CD1c-positive myeloid dendritic cell (primary cell): ENCODE data around the gene LSR.
"Not testable (repeated sequence)": the region's sequence is repeated elsewhere in the genome, so short reads cannot be mapped to it uniquely, and the experiment has no call there.

Experiments
- DNase-seq: peaks from one replicate; pipeline ENCODE4 v3.0.0-alpha.2; 2016; ENCODE audit errors: extremely low spot score

Gene LSR

DNA sequence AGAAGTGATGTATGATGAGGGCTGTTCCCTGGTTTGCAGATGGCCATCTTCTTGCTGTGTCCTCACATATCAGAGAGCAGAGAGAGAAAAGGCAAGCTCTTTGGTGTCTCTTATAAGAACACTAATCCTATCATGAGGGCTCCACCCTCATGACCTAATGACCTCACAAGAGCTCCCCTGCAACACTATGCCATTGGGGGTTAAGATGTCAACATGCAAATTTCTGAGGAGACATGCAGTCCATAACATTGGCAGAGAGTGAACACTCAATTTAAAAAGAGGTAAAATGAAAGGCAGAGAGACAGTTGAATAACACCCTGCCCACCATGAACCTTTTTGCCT lies 31.2 kb upstream of the LSR start:
- peak; percentile 49 for DNase-seq

DNA sequence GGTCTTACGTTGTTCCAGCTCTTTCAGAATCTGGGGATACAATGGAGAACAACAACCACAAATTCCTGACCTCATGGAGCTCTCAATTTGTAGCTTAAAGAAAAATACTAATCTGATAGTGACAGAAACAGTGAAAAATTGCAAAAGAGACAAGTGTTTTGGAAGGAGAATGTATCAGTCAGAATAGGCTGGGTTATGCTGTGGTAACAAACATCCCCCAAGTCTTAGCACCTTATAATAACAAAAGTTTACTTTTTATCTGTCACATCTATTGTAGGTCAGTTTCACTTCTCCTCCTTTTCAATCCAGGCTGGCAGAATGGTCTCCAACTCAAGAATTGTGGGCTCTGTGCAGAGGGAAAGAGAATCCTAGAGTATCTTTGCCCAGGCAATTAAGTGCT lies 29.8 kb upstream of the LSR start:
- no peak for DNase-seq

DNA sequence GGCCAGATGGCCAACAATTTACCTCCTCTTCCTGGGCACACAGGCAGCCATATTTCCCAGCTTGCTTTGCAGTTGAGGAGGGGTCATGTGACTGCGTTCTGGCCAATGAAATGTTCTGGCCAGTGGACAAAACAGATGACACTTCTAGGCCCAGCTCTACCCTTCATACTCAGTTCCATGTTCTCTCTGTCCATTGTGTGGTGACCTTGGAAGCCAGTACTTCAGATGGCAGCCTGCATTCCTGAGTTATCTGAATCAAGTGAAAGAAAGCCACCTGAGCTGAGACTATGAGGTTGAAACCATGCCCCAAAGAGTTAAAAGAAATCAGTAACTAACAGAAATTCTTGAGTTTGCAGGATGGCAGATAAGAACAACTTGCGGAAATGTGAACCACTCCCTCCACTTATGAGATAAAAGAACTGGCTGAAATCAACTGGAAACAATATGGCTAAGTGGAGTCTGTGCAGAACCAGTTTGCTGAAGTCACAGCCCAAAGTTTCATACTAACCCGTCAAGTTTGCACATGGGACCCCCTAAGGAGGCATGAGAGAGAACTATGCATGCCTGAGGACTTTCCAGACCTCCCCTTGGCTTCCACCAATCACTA lies 28.4 kb upstream of the LSR start:
- DNase-seq: no peak

DNA sequence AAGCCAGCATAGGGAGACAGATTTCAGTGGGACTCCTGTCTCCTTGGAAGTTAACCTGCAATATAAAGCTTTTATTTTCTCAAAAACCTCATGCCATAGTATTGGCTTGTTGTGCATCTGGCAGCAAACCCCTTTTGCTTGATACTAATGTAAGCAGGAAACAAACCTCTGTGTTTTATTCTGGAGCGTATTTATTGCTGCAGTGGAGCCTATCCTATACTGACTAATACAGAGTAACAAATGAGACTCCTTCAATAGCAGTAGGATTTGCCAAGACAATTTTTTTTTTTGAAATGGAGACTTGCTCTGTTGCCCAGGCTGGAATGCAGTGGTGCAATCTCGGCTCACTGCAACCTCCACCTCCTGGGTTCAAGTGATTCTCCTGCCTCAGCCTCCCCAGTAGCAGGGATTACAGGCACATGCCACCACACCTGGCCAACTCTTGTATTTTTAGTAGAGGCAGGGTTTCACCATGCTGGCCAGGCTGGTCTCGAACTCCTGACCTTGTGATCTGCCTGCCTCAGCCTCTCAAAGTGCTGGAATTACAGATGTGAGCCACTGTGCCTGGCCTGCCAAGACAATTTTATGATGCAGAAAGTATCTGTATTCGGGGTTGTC lies 27.7 kb upstream of the LSR start:
- not testable (repeated sequence) for DNase-seq

DNA sequence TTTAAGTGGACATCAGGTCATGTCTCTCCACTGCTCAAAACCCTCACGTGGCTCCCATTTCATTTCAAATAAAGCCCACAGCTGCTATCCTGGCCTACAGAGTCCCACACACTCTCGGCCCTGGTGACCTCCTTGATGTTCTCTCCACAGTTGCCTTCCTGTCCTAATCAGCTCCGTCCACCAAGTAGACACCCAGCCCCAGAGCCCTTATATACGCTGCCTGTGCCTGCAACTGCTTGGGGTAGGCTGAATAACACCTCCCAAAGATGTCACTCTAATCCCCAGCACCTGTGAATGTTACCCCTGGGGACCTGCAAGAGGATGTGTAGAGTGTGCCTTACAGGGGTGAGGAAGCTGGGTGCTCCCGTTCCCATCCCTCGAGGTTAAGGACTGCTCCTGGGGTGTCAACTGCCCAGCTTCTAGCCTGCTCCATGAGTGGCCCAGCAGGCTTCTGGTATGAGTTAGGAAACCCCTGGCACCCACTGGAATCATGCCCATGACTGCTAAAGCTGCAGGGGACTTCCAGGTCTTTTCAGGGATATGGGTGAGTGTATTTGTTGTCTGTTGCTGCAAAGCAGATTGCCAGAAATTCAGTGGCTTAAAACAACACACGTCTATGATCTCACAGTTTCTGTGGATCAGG lies 26.3 kb upstream of the LSR start:
- DNase-seq: no peak

DNA sequence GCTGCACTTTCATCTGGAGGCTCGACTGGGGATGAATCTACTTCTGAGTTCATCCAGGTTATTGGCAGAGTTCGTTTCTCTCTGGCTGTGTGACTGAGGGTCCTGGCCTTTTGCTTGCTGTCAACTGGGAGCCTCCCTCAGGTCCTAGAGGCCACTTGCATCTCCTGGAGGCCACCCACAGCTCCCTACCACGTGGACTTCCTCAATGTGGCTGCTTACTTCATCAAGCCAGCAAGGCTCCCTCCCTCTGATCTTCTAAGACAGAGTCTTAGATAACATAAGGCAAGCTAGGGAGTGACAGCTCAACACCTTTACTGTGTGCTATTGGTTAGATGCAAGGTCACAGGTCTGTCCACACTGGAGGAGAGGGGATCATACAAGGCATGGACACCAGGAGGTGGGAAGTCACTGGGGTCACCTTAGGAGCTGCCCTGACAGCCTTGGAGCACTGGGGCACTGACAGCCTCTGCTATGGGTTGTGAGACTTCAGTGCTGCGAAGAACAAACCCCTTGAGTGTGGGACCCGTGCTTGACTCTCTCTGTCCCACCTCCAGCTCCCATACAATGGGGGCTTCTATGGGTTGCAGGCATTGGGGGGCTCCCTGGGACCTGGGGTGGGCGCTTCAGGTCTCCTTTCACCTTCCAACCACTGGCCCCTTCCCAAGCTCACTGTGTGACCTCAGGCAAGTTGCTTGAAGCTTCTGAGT lies 25.6 kb upstream of the LSR start:
- peak; percentile 75 for DNase-seq

DNA sequence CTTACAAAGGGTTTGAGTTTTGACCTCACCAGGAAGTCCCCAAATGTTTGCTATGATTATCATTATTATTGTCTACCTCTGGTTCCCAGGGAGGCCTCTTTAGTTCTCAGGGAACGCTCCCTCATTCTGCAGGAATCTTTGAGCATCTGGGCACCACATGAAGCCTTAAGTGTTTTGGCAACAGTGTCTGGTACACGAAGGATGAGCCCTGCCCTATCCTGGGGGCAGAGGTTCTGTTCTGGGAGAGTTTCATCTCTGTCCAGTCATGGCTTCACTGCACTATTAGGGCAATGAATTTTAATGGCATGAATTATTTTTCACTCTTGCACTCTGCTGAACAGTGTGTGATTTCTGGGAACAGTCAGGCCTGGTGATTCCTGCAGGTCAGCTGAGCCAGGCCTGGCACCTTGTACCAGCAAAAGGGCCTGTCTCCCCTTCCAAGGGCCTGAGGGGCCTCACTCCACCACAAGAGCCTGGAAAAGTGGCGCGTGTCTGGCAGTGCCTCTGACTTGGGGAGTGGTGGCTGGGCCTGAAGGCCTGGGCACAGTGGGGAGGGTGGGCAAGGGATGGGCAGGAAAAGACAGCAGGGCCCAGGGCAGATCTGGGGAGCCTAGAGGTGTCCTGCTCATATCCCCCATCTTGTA lies 24.8 kb upstream of the LSR start:
- no peak for DNase-seq

DNA sequence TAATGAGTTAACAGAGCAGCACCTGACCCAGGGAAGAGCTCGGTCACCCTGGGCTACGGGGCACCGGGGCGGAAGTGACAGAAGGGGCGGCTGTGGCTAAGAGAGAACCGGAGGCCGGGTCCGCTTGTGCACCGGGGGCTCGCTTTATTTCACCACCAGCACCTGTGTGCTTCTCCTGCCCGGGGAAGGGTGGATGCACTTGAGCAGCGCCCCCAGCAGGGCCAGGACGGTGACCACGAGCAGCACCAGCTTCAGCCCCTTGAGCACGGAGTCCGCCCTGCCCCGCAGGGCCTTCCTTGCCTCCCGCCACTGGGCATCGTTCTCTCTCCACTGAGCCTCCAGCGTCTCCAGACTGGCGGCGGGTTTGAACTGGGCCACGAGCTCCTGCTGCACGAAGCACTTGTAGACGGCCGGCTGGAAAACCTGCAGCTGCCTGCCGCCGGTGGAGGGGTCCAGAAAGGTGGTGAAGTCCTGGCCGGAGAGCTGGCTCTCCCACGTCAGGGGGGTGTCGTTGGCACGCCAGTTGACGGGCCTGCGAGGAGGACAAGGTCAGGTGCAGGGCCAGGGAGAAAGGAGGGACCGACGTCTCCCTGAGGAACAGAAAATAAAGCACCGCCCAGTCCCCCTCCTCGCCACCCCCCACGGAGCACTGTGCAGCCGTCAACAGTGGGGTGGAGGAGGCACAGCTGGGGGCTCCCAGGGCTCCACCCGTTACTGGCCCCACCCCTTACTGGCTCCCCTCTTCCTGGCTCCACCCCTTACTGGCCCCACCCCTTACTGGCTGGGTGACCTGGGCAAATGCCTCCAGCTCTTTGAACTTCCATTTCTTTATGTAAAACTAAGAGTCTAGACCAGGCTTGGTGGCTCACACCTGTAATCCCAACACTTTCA lies 23.9 kb upstream of the LSR start:
- DNase-seq: no peak

DNA sequence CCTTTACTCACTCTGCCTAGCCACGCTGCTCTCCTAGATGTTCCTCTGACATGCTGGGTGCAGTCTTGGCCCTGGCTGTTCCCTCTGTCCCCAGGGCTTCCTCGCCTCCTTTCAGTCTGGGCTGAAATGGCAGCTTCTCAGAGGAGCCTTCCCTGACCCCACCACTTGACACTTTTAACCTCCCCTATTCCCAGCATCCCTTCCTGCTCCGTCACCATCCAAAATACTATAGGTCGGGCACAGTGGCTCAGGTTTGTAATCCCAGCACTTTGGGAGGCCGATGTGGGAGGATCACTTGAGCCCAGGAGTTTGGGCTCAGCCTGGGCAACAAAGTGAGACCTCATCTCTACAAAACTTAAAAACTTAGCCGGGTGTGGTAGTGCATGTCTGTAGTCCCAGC lies 22.9 kb upstream of the LSR start:
- no peak for DNase-seq

DNA sequence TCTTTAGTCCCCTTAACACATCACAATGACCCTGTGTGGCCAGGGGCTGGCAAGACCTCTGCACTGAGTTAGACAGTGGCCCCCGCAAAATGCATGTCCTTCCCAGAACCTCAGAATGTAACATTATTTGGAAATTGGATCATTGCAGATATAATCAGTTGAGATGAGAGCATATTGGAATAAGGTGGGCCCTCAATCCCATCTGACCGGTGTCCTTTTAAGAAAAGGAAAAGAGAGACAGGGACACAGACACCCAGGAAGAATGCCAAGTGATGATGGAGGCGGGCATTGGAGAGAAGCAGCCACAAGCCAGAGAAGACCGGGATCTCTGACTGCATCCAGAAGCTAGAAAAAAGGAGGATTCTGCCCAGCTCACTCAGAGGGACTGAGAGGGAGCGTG lies 22.1 kb upstream of the LSR start:
- DNase-seq: no peak

DNA sequence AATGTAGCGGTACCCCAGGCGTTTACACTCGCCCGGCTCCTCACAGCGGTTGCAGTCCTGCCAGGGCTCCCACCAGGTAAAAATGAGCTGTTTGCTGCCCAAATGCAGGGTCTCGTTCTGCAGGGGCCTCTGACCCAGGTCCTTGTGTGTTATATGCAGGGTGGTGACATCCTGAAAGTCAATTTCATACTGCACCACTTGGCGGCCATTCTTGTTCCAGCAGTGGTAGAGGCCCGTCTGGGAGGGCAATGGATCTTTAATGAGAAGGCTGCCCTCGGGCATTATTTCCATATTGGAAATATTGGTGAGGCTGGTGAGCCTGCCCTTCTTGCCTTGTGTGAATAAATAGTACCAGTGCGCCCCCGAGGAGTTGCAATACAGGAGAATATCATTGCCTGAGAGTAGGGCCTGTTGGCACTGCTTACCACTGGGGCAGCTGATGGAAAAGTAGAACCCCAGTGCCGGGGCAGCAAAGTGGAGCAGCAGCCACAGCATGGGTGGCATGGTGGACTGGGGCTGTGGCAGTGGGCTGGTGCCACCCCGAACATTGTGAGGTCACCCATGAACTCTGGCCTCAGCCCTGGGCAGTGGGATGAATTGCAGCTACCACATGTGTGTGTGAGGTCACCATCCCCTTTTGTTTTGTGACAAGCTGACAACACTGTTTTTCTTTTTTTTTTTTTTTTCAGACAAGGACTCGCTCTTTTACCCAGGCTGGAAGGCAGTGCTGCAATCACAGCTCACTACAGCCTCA lies 20.4 kb upstream of the LSR start, which contains the start of gene FAM187B:
Gene FAM187B (minus strand): TSS at position 563 of the 754 bp plus-strand sequence. CDS start 59 bp downstream, at position 504.
- peak; percentile 55 for DNase-seq

DNA sequence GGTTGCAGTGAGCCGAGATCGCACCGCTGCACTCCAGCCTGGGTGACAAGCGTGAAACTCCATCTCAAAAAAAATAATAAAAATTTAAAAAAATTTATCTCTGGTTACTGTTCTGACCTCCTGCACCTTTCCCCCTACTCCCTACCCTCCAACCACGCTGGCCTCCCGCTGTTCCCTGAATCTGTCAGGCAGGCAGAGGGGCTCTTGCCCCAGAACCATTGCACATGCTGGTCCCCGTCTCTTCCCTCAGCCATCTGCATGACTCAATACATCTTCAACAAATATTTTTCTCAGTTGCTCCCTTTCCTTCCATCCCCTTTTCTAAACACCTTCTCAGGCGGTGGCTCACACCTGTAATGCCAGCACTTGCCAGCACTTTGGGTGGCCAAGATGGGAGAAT lies 19.2 kb upstream of the LSR start:
- no peak for DNase-seq

DNA sequence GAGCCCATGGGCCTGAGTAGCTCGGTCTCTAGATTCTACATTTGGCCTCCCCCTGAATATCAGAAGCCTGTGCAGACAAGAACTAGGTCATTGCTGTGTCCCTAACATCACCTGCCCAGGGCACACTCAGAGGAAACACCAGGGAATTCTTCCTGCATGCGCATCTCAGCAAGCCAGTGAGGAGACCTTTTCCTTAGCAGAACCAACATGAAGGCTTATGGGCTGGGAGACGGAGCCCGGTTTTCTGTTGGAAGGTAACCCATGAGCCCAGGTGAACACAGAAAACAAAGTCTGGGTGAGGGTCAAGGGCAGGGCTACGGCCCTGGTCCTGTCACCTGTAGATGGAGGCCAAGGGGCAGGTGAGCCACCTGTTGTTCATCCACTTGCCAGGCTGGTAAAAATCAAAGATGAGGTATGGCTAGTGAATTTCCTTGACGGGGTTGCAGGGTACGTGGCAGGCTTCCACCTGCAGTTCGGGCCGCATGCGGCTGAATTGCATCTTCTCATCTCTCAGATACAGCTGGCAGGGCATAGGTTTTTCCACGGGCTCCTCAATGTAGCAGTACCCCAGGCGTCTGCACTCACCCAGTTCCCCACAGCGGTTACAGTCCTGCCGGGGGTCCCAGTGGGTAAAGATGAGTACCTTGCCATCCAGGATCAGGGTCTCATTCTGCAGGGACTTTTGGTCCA lies 16.7 kb upstream of the LSR start:
- no peak for DNase-seq

DNA sequence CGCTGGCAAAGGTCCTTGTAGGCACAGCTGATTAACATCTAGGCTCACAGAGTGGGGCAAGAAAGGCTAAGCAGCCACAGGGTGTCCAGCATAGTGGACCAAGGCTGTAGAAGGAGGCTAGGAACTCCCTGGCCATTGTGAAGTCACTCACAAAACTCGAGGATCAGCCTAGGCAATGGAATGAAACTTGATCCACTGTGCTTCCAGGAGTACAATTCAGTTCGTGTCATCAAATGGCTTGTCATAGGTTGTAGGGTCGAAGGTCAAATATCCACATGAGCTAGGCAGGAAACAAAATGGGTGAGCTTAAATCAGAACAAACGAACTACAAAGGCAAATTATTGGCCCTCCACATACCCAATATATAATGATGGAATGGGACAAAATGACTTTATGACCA lies 15.9 kb upstream of the LSR start:
- no peak for DNase-seq

DNA sequence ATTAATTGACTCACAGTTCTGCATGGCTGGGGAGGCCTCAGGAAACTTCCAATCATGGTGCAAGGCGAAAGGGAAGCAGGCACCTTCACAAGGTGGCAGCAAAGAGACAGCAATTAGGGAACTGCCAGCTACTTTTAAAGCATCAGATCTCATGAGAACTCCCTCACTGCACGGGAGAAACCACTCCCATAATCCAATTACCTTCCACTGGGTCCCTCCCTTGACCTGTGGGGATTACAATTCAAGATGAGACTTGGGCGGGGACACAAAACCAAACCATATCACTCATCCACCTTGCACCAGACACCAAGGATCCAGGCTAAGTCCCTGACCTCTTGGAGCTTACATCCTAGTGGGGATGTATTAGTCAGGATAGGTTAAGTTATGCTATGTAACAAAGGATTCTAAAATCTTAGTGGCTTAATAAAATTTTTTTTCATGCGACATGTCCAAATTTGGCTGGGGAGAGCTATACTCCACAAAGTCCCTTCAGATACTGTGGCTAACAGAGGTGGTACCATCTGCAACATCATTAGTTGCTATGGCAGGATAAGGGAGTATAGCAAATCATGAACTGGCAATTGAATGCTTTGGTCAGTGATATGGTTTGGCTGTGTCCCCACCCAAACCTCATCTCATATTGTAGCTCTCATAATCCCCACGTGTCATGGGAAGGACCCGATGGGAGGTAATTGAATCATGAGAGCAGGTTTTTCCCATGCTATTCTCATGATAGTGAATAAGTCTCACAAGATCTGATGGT lies 12.0 kb upstream of the LSR start:
- peak; percentile 23 for DNase-seq

DNA sequence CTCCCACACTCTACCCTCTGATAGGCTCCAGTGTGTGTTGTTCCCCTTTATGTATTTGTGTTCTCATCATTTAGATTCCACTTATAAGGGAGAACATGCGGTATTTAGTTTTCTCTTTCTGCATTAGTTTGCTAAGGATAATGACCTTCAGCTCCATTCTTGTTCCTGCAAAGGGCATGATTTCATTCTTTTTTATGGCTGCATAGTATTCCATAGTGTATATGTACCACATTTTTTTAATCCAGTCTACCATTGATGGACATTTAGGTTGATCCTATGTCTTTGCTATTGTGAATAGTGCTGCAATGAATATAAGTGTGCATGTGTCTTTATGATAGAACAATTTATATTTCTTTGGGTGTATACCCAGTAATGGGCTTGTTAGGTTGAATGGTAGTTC lies 9.2 kb upstream of the LSR start:
- DNase-seq: not testable (repeated sequence)

DNA sequence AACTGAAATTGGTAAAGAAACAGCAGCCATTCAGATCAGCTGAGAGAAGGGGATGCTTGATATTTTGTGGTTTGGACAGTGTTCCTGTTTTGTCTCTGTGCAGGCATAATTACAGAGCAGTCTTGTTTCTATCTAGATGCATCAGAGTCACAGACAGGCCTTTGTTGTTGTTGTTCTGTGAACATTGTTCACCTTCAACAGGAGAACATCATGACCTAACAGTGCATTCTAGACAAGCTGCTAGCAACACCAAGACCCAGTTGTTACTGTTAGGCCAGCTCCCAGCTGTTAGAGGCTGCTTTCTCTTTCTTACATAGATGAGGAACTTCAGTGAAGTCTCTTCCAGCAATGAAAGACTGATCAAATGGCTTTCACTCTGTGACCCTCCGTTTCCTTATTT lies 8.5 kb upstream of the LSR start:
- DNase-seq: peak; percentile 60

DNA sequence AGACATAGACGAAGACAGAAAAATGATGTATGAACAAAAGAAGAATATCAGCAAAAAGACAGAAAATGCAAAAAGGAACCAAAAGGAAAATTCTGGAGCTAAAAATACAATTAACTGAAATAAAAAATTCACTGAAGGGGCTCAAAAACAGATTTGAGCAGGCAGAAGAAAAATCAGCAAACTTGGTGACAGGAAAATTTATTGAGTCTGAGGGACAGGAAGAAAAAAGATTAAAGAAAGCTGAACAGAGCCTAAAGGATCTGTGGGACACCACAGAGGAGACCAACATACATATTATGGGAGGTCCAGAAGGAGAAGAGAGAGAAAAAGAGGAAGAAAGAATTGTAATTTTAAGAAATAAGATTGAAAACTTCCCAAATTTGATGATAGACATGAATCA lies 7.4 kb upstream of the LSR start:
- DNase-seq: no peak

DNA sequence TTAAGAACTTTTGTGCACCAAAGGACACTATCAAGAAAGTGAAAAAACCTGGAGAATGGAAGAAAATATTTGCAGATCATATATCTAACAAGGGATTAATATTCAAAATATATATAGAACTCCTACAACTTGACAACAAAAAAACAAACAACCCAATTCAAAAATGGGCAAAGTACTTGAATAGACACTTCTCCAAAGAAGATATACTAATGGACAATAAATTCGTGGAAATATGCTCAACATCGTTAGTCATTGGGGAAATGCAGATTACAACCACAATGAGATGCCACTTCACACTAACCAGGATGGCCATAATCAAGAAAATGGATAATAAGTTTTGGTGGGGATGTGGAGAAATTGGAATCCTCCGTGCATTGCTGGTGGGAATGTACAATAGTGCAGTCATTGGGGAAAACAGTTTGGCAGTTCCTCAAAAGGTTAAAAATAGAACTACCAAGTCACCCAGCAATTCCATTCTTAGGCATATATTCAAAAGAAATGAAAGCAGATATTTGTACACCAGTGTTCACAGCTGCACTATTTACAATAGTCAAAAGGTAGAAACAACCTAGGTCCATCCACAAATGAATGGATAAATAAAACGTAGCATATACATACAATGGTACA lies 2.2 kb upstream of the LSR start:
- no peak for DNase-seq
